ENCODE results near the gene MRC2. TPM values are rescaled to one million over a fixed set of nuclear protein-coding genes. Genes with fewer than 3 reads are reported as not detected.

The MRC2 gene
- total and polyA plus RNA-seq, 9 of the 15 experiments (the other 6 are each of a cell fraction or from before 2014, with no cell fraction given): 0.28 to 11.5 (median 6.6) TPM

- TF ChIP-seq ZFX (CRISPR knock-in tag; IDR thresholded peaks at IDR 0.05): no peak
- TF ChIP-seq LARP7 (IDR thresholded peaks at IDR 0.05): no peak
Observed at GRCh38 chr17:62712171-62712581, 84.7 kb downstream of the MRC2 start (continued).

DNA sequence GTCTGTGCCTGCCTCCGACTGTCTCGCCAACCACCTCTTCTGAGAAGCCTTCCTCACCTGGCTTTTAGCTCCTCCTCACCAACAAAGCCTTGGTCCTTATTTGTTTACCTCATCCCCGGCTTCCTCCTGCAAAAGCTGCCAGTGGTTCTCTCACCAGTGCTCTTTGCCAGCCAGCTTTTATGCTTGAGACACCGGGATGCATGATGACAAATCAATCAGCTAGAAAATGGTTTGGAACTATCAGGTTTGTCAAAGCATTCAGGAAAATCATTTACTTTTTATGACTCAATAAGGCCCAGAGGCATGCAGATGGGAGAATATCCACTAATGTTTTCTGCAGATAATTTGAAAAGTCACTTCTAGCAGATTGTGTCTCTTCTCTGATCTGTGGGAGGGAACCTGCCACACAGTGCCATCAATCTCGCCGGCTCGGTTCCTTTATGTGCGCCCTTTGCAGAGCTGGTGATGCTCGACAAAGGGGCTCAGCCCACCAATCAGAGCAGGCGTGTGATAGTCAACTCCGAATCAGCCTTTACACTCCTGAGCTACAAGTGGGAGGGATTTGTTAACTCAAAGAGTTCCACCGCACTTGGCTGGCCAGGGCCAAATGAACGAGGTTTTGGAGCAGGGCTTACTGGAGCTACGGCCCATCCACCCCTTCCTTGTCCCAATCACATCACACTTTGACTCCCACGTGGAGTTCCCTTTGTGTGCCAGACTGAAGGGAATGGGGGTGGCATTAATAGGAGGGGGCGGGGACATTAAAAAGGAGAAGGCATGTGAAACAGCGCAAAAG, 85.8 kb downstream of the MRC2 start:
- H3K4me2 ChIP-seq (ENCODE audit: insufficient read depth, low read length): no peak overlapping the region
- ChIA-PET POLR2A (interaction anchor here (0.6 to 1.4 kb wide), 3 partner anchors 10 to 44 kb away, joined by 3 to 4 read pairs (median 3); no protein-coding TSS in a partner anchor), CTCF (ENCODE audit: low intra/inter-chr PET ratio) (no interaction called here)
- in situ Hi-C loops (cut with MboI): loop anchor here (25.0 kb wide), 1 partner anchor 249 kb away; the partner anchor contains the start of gene TANC2
- no peak for FAIRE-seq
- no peak overlapping the region for H2AFZ ChIP-seq (ENCODE audit: low read depth, low read length)
- peaks cover 2 to 9% of the 10 kb centered on the region in 2 experiments; a peak in 3 of 5 replicates for H3K4me1 ChIP-seq (replicated peaks in 1 of 2; ENCODE audit: control insufficient read depth in 2 of 2, insufficient read depth in 2 of 2, low read length in 2 of 2)
- H3K27ac ChIP-seq (ENCODE audit: extremely low read depth, low read depth, low read length): no peak overlapping the region
- no peak for ATAC-seq
- intact Hi-C loops (cut with micrococcal nuclease): no loop called here
- H3K36me3 ChIP-seq (ENCODE audit: control insufficient read depth, insufficient read depth, low read length): no peaks in the 10 kb centered on the region
- H3K4me3 ChIP-seq: no peak overlapping the region
- H3K9me1 ChIP-seq (ENCODE audit: control insufficient read depth, insufficient read depth, low read length): no peaks in the 10 kb centered on the region
- H3K79me2 ChIP-seq (ENCODE audit: control insufficient read depth, insufficient read depth, low read length): no peaks in the 10 kb centered on the region
- H3K9me3 ChIP-seq (replicated peaks; ENCODE audit: control insufficient read depth, insufficient read depth, low read depth, low read length): peaks cover 6% of the 10 kb centered on the region; the same call in 1 of the 2 replicates
- WGBS (ENCODE audit: insufficient coverage, low coverage, missing lambda C conversion rate): 14% methylated on average over 17 of the region's 17 CpGs
- H3K27me3 ChIP-seq (ENCODE audit: control insufficient read depth in 2 of 2, insufficient read depth in 2 of 2, low read length in 2 of 2): peaks cover 21 to 70% of the 10 kb centered on the region in 2 experiments
- no peaks in the 10 kb centered on the region for H4K20me1 ChIP-seq (replicated peaks; ENCODE audit: control insufficient read depth, insufficient read depth, low read length)
- no peak overlapping the region for H3K9ac ChIP-seq (ENCODE audit: insufficient read depth in 1 of 2, low read depth in 2 of 2, low read length in 2 of 2)
- no TSS peak for BruUV-seq (replicated peaks)
- DNase-seq (ENCODE audit: extremely low read depth in 1 of 4, low spot score in 3 of 4): no peak
- TF ChIP-seq ILK (tag; IDR thresholded peaks at IDR 0.05; ENCODE audit: borderline replicate concordance, low read depth): no peak
- TF ChIP-seq CREBBP (IDR thresholded peaks at IDR 0.05; ENCODE audit: low read depth, low read length): no peak
- no peak for TF ChIP-seq HDAC8 (tag; IDR thresholded peaks at IDR 0.05)
- TF ChIP-seq MBD1 (CRISPR knock-in tag; IDR thresholded peaks at IDR 0.05): no peak
- no peak for TF ChIP-seq HNRNPLL (IDR thresholded peaks at IDR 0.05; ENCODE audit: low read depth, low read length, poor library complexity, severe bottlenecking)
- TF ChIP-seq GABPB2 (CRISPR knock-in tag; conservative IDR thresholded peaks at IDR 0.05): no peak
- no peak for TF ChIP-seq ZNF561 (CRISPR knock-in tag; conservative IDR thresholded peaks at IDR 0.05)
- TF ChIP-seq ZNF584 (CRISPR knock-in tag; IDR thresholded peaks at IDR 0.05; ENCODE audit: low read depth): no peak
- no peak for TF ChIP-seq ZNF644 (tag; IDR thresholded peaks at IDR 0.05; ENCODE audit: low read depth)
- TF ChIP-seq ZFP36 (IDR thresholded peaks at IDR 0.05; ENCODE audit: low read depth, low read length, partially characterized antibody): no peak
- no peak for TF ChIP-seq RAD21 (CRISPR knock-in tag; conservative IDR thresholded peaks at IDR 0.05 in 1 of 2, IDR thresholded peaks at IDR 0.05 in 1 of 2)
- TF ChIP-seq, protein P1, sequence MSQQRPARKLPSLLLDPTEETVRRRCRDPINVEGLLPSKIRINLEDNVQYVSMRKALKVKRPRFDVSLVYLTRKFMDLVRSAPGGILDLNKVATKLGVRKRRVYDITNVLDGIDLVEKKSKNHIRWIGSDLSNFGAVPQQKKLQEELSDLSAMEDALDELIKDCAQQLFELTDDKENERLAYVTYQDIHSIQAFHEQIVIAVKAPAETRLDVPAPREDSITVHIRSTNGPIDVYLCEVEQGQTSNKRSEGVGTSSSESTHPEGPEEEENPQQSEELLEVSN (IDR thresholded peaks at IDR 0.05; ENCODE audit: borderline replicate concordance in 1 of 2, extremely low read depth in 1 of 2, insufficient read depth in 1 of 2, insufficient read length in 1 of 2, low read depth in 1 of 2, low read length in 1 of 2, poor library complexity in 1 of 2, severe bottlenecking in 1 of 2): no peak
- TF ChIP-seq ZNF668 (CRISPR knock-in tag; IDR thresholded peaks at IDR 0.05): no peak
- no peak for TF ChIP-seq PKNOX1 (IDR thresholded peaks at IDR 0.05)

Data from K562 (cell line).